Activated CD4-positive, alpha-beta T cell treated with anti-CD3 and anti-CD28 coated beads, Interleukin-2, amount 50 U/mL, for 24 hours (primary cell): ENCODE data around the gene SYTL3.
"Not testable (repeated sequence)": the region's sequence is repeated elsewhere in the genome, so short reads cannot be mapped to it uniquely, and the experiment has no call there.

Experiments
- DNase-seq, 2 donors: peaks; one replicate each; pipeline ENCODE4 v3.0.0-alpha.2; 2020; ENCODE audit warnings: low read depth in 1 of 2, low spot score in 1 of 2

Gene SYTL3

DNA sequence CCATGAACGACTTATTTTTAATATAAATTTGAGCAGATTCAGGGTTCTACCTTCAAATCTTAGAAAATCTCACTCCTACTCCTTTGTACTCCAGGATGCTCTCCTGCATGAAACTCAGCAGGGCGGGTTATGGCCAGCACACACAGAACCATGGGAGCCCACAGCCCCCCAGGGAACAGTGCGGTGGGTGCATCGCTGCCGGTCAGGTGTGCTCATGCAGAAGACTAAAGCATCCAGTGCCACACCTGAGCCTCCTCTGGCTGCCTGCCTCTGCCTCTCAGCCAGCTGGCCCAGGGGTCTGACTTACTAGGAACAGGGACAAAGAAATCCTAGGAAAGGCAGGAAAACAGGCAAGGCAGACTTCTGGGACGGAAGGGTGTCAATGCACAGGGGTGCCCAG lies 137.5 kb downstream of the SYTL3 start:
- DNase-seq, result no peak

DNA sequence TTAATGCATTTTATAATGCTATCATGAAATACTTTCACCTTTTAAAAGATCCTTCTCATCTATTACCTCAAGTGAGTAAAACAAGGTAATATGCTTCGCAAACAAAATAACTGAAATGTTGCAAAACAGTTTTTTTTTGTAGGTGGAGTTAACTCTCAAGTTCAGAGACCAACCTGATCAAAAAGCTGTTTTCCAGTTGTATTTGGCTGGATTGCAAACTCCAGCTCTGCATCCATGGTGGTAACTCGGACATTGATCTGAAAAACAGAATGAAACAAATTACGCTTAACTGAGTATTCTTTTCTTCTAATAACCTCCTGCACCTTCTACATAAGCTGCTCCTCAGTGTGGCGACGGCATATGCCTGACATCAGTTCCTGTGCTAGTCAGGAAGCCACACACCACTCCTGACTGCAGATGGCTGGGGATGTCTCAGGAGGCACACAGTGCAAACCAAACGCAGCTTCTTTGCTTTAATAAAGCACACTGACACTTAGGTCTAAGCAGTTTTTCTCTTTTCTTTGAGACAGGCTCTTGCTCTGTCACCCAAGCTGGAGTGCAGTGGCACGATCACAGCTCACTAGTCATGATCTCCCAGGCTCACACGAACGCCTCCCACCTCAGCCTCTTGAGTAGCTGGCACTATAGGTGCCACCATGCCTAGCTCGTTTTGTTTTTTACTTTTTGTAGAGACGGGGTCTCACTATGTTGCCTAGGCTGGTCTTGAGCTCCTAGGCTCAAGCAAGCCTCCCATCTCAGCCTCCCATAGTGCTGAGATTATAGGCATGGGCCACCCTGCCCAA lies 139.5 kb downstream of the SYTL3 start:
- no peak for DNase-seq

DNA sequence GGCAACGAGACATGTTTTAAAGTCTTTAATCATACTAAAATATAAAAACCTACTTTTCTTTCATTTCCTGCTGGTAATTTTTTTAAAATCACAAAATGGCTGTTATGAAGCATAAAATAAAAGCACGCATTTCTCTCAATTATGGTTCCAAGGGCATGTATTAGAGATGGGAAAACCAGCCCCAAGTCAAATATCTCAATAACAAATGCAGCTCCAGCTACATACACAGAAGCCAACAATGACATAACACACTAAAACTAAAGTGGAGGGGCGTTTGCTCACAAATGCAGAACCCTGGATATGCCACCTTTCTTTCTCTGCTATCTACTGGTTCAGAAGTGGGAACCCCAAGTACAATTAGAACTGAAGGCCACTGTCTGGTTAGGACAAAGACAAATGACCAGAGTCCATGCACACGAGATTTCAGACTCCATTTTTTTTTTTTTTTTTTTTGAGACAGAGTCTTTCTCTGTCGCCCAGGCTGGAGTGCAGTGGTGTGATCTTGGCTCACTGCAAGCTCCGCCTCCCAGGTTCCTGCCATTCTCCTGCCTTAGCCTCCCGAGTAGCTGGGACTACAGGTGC lies 141.5 kb downstream of the SYTL3 start:
- no peak for DNase-seq

DNA sequence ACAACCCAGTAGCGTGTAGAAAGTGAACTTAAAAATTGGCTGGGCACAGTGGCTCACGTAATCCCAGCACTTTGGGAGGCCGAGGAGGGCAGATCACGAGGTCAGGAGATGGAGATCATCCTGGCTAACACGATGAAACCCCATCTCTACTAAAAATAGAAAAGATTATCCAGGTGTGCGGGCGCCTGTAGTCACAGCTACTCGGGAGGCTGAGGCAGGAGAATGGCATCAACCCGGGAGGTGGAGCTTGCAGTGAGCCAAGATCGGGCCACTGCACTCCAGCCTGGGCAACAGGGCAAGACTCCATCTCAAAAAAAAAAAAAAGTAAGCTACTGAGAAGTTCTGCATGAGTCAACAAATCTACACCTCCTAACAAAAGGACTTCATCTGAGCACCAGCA lies 142.7 kb downstream of the SYTL3 start:
- not testable (repeated sequence) for DNase-seq

DNA sequence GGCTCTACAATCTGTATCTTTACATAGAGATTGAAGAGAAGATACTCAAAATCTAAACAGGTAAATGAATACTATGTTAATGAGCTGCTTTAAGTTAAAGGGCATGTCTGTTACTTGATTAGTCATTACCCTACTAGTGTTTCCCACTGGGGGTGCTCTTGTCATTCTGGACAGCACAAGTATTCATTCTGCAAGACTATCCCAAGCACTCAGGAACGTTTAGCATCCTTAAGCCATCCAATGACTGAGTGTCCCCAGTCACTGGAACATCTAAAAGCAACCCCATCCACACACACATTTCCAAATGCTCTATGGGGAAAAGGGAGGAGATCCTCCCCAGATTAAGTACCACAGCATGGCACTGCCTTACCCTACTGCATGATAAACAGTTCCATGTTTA lies 143.6 kb downstream of the SYTL3 start:
- DNase-seq, result no peak

DNA sequence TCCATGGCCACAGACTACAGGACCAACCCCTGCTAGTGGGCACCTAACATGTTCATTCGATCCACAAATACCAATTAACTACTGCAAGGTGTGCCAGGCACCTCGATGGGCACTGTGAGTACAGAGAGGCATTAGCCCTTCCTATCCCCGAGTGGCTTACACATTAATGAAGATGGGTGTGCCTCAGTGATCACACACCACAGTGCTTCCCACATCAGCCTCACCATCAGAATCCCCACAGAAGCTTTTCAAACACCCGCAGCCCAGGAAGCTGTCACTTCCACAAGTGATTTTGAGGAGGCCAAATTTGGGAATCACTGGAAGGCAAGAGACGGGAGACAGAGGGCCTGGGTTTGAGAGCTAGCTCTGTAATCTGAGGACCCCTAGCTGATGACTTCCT lies 145.7 kb downstream of the SYTL3 start:
- no peak for DNase-seq

DNA sequence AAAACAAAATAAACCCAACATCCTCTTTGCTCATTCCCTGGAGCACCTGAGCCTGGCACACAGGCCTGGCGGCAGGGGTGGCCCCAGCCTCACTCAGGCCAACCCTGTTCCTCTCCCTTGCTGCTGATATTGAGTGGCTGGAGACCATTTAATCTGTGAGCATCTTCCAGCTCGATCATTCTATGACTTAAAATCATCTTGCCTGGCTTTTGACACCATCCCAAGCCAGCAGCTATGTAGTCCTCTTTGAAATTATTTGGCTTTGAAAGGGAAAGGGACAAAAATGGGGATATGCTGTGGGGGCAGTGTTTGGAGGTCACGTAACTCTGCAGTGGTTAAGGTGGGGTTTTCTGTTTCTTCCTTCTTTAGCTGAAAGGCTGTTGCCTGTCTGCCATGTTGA lies 146.5 kb downstream of the SYTL3 start:
- no peak for DNase-seq

DNA sequence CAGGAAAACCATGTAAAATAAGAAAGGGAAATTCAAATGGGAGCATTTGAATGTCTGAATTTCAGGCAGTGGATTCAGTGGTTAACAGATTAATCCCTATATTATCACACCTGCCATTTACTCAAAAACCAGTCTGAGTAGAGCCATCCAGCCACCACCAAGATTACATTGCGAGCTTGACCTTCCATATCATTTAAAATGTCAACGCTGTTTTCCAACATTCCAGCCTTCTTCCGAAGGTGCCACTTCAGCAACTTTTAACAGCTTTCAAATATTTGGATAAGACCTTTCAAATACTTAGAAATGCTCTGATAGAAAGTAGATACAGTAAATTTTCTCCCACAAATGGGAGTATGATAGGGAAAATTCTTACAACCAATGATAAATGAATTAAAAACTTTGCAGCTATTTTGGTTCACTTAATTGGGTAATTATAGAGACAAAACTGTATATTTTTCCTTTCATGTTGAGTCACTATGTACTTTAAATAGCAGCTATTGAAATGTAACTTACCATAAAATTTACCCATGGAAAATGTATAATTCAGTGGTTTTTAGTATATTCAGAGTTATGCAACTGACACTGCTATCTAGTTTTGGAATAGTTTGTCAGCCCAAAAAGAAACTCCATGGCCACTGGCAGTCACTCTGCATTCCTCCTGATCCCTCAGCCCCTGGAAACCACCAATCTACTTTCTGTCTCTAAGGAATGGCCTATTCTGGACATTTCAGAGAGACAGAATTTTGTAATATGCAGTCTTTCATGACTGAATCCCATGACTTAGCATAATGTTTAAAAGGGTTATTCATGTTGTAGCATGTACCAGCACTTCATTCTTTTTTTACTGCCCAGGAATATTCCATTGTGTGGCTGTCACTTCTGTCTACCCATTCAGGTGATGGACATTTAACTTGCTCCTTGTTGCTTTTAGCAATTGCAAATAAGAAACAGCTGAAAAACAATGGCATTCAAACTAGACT lies 147.8 kb downstream of the SYTL3 start:
- DNase-seq, result no peak

DNA sequence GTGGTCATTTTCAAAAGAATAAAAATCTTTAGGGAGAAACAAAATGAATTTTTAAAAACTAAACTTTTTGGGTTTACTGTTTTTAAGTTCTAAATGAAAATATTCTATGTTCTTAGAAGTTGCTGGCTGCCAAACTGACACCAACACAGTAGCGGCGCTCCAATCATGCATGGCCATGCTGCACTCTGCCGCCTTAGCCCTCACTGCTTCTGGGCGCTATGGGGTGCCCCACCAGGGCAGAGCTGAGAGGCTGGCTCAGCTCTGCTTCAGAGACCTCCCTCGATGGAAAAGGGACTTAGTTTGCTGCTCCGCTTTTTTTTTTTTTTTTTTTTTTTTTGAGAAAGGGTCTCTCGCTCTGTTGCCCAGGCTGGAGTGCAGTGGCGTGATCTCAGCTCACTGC lies 148.5 kb downstream of the SYTL3 start:
- no peak for DNase-seq

DNA sequence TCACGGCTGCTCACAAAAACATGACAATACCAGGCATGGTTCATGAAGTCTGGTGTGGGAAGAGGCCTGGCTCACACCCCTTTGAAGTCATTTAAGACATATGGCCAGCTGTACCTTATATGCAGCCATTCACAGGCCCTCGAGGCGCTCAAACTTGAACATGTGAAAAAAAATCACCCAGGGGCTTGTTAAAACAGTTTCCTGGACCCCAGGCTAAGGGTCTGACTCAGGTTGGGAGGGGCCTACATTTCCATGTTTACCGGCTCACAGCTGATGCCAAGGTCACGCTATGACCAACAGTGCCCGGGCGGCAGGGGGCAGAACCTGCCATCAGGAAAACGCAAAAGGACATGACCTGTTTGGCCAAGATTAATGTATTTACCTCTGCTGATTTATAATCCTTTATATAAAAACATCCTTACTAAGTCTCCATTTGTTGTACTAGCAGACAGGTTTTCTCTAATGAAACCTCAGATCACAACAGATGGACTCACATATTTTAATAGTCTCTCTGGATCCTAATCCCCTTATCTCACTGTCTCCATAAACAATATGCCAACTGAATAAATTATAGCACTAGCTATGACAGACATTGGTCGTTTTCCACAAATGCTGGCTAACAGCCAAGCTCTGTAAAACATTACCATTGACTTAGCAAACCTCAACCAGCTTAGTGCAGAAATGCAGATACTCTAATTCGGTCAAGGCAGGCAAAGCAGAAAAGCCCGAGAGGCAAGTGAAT lies 149.4 kb downstream of the SYTL3 start:
- no peak for DNase-seq

DNA sequence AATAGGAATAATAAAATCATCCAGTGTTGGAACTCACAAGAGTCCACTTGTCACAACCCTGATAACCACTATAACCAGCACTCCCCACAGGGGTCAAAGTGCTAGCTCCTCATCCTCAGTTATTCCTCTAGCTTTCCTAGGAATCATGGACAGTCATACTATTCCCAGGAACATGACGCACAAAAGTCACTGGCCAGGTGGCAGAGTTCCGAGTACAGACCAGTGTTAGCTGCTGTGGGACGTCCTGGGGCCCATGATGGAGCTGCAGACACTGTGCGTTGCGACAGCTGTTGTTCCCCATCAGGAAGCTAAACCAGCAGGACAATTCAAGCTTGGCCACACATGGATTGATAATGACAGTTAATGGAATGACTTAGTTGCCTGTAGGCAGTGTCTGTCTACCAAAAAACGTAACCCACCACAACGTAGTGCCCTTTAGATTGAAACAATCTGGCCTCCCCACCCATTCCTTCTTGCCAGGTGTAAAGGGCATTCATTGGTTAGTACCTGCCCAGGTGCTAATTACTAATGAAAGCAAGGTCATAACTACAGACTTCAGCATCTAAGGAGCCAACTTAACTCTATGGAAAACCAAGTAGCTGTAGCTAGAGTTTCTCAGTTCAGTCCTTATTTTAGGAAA lies 151.9 kb downstream of the SYTL3 start:
- DNase-seq, result no peak

DNA sequence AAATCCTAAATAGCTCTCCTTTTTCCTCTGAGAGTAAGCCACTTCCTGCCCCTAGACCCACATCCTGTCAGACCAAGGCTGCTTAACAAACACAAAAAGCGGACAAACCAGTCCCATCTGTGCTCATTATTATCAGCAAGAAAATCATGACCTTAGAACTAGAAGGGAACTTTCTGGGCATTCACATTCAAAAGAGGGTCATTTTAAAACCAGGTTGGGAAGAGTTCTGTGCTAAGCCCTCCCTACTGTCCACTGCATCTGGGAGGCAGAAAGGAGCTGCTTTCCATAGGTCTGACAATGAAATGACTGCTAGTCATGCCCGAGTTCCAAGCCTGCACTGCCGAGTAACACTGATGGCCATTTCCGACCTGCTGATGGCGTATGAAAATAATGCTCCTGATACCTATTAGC lies 153.9 kb downstream of the SYTL3 start:
- no peak for DNase-seq

DNA sequence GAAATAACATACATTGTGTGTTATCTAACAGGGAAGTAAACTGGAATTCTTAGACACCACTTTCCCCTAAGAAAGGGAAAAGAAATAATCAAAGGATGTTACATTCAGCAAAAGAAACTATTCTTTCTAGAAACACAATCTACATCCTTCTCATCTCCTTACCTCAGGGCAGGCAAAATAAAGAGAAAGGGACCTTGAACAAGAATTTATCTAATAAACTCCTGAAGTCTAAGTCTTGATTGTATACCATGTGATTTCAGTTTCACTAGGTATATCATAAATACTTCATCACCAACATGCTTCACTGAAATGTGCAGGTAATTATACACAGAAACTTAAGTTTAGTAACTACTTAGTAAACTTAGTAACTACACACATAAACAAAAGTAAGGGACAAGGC lies 154.4 kb downstream of the SYTL3 start:
- DNase-seq, result no peak

DNA sequence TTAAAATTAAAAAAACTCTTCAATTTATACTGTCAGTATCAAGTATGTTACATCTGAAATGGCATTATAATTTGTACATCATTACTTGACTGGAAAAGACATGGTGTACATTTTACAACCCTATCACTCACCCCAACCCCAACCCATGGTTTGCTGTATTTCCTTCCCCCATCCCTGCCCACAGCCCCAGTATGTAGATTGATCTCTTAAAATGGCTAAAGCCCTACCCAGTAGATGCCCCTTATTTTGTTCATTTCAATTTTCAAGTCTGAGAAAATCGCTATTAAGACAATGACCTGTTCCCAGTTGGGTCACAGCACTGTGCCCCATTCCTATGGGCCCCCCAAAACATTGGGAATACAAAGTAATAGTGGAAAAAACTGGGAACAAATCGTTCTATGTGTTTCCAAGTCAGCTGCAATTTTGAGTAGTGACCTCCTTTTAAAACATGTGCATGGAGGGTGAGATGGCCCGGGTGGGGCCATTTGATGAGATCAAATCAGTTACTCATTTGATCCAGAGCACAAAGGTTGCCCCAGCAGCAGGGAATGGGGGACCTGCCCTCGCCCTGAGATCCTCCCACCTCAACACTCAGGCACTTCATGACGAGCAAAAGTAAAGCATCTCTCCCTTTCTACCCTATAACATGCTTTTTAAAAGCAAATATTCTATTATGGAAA lies 156.0 kb downstream of the SYTL3 start:
- no peak for DNase-seq

DNA sequence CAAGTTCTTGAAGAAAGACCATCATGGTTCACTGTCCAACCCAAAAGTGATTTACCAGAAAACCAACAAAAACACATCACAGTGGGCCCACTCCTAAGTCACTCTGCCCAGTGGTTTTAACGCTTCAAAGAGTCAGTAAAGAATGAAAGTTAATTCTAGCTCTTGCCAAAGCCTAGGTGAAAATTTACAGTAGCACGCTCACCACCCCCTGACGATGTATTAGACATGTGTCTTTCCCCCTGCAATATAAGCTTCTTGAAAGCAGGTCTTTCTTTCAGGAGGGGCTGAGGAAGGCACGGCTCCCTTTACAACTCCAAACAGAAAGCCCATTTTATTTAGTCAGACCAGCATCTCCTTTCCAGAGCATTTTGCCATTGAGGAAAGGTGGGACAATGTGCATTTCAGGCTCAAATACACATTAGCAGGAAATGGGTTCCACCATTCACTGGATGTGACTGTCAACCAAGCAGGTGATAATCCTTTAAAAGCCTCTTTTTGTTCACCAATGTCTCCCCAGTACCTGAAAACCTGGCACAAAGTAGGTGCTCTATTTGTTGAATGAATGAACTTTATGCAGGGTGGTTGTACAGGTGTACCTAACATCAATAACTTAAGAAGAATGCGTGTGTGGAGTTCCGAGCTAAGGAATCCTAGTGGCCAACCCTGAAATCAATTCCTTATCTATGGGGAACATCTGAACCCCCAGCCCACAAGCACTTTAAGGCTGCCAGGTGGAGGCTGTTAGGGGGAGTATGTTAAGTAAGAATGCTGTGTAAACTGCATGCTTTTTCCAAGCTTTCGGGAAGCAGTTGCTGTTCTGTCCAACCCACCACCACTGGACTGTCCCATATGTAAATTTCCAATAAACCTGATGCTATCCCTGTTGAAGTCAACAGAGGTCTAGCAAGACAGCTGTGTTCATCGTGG lies 157.9 kb downstream of the SYTL3 start:
- no peak for DNase-seq

DNA sequence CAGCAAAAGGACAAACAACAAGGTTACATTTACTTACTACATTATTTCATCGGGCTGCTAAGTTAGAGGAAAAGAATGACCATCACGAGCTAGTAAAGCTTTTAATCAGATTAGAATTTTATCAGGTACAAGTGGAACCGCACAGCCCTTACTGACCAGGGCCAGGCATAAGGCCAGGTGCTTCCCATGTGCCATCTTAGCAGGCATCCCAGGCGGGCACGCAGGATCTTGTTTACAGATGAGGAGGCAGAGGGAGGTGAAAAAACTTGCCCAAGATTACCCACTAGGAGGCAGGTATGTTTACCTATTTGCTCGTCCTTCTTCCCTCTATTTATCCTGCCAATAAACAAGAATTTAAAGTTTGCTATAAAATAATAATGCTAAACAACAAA lies 158.6 kb downstream of the SYTL3 start:
- DNase-seq, result no peak

DNA sequence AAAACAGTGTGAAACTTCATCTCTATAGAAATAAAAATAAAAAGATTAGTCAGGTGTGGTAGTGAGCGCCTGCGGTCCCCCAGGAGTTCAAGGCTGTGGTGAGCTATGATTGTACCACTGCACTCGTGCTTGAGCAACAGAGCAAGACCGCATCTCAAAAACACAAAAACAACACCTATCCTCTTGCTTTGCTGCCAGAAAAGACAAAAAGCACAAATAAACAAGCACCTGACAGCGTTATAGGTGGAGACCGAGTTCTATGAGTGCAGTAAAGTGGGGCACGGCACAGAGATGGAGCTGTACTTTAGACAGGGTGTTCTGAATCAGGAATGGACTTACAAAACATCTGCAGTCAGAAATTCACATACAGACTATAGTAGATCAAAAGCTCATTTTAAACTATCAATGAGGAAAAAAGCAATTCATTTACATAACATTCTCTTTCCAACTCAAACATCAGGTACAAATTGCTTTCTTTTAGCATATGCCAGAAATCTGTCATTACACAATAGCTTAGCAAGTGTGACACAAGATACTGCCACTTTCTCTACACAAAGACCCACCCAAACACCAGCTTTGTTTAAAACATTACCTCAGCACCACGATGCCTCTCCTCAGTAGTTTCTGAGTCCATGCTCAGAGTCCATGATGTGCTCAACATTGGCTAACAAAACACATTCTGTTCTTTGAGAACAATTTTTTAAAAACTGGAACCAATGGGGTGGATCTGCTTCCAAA lies 159.3 kb downstream of the SYTL3 start:
- DNase-seq, result no peak
